GM15510 (cell line): Measurements from ENCODE around the gene DAGLB.

Experiments used
- POLR2A ChIP-seq: IDR thresholded peaks from 3 replicates; pipeline ENCODE4 v1.6.1; 2011; ENCODE audit warnings: borderline replicate concordance; ENCODE audit not compliant: insufficient read length; ENCODE audit errors: extremely low read depth

The DAGLB gene

GRCh38 chr7:6447581-6448199 is at the start of gene DAGLB:
DAGLB (minus strand) TSS chr7:6447954; CDS start chr7:6447842, 112 bp downstream.
- peak; percentile 96 for TF ChIP-seq POLR2A

- no peak for TF ChIP-seq POLR2A
Observed at GRCh38 chr7:6497637-6497905, 49.8 kb upstream of the DAGLB start.

- TF ChIP-seq POLR2A, result no peak
Observed at GRCh38 chr7:6496842-6497636, 49.3 kb upstream of the DAGLB start.

- no peak for TF ChIP-seq POLR2A
Observed at GRCh38 chr7:6495597-6496262, 48.0 kb upstream of the DAGLB start.

GRCh38 chr7:6494365-6494764 is 46.6 kb upstream of the DAGLB start:
- no peak for TF ChIP-seq POLR2A

GRCh38 chr7:6491194-6491593 is 43.4 kb upstream of the DAGLB start:
- no peak for TF ChIP-seq POLR2A

- no peak for TF ChIP-seq POLR2A
Observed at GRCh38 chr7:6489612-6490011, 41.9 kb upstream of the DAGLB start.

GRCh38 chr7:6487184-6487545 is 39.4 kb upstream of the DAGLB start:
- TF ChIP-seq POLR2A, result no peak

GRCh38 chr7:6486438-6487183 is 38.9 kb upstream of the DAGLB start:
- no peak for TF ChIP-seq POLR2A

GRCh38 chr7:6482743-6483119 is 35.0 kb upstream of the DAGLB start:
- TF ChIP-seq POLR2A, result no peak

GRCh38 chr7:6482307-6482706 is 34.6 kb upstream of the DAGLB start:
- TF ChIP-seq POLR2A, result no peak

- TF ChIP-seq POLR2A, result no peak
Observed at GRCh38 chr7:6481445-6481844, 33.7 kb upstream of the DAGLB start.

GRCh38 chr7:6480323-6480660 is 32.5 kb upstream of the DAGLB start:
- no peak for TF ChIP-seq POLR2A

- TF ChIP-seq POLR2A, result no peak
Observed at GRCh38 chr7:6479067-6479466, 31.3 kb upstream of the DAGLB start.

GRCh38 chr7:6478186-6478585 is 30.4 kb upstream of the DAGLB start:
- TF ChIP-seq POLR2A, result no peak
